ENCODE measurements around the gene DIO3. TPM values are rescaled to one million over a fixed set of nuclear protein-coding genes. Genes with fewer than 3 reads are reported as not detected.

Gene DIO3
- 1 to 10 TPM; 1.3 to 5.1 (median 1.6) TPM for total RNA-seq

DNA sequence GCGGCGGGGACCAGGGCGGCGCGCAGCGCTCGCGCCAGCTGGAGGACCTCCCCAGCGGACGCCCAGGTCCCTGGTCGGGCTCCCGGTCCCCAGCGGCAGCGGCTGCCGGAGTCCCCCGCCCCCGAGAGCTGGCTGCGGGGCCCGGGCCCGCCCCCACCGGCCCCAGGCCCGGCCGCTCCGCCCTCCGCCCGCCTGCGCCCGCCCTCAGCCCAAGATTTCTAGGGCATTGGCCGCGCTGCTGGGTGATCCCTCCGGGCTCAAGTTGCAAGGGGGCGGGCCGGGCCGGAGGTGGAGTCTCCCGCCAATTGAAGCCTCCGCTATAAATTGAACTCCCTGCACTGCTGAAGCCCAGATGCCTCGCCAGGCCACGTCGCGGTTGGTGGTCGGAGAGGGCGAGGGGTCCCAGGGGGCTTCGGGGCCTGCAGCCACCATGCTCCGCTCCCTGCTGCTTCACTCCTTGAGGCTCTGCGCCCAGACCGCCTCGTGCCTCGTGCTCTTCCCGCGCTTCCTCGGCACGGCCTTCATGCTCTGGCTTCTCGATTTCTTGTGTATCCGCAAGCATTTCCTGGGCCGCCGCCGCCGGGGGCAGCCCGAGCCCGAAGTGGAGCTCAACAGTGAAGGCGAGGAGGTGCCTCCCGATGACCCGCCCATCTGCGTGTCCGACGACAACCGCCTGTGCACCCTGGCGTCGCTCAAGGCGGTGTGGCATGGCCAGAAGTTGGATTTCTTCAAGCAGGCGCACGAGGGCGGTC lies at the start of gene DIO3:
Gene DIO3 (plus strand): TSS at position 351 of the 752 bp plus-strand sequence.
- Histone ChIP-seq H3K4me3 (peak within 1 kb of the TSS; percentile 54 to 67 (median 56)), H3K36me3 (no peaks in the 10 kb centered on the region), H3K9me3 (peaks cover 10 to 15% of the 10 kb centered on the region in 2 donors), H3K27me3 (peaks cover 0 to 77% of the 10 kb centered on the region in 2 donors), H3K27ac (no peak within 1 kb of the TSS), H3K4me1 (peaks cover 0 to 7% of the 10 kb centered on the region in 2 donors)
- intact Hi-C loops (cut with DNase I; ENCODE audit: low total_unique reads) = no loop called here
- no peak for DNase-seq (ENCODE audit: low spot score in 2 of 2)
- no peak for TF ChIP-seq CTCF (IDR thresholded peaks at IDR 0.05)
- TF ChIP-seq POLR2A (IDR thresholded peaks at IDR 0.05) = no peak
- no peak for TF ChIP-seq POLR2AphosphoS5 (IDR thresholded peaks at IDR 0.05)

- no peak overlapping the region for H3K4me3 ChIP-seq
- H3K36me3 ChIP-seq = no peaks in the 10 kb centered on the region
- no peak for DNase-seq (ENCODE audit: low spot score in 2 of 2)
- H3K9me3 ChIP-seq = peaks cover 0 to 6% of the 10 kb centered on the region in 2 donors
- no peaks in the 10 kb centered on the region for H3K4me1 ChIP-seq
- TF ChIP-seq POLR2A (IDR thresholded peaks at IDR 0.05) (no peak), POLR2AphosphoS5 (IDR thresholded peaks at IDR 0.05) (no peak), CTCF (IDR thresholded peaks at IDR 0.05) (no peak)
- no peak overlapping the region for H3K27ac ChIP-seq
- intact Hi-C loops (cut with DNase I; ENCODE audit: low total_unique reads) = no loop called here
- no peaks in the 10 kb centered on the region for H3K27me3 ChIP-seq
Measured at GRCh38 chr14:101511620-101512375, 49.5 kb upstream of the DIO3 start.

GRCh38 chr14:101512376-101512695 lies 49.0 kb upstream of the DIO3 start:
- Histone ChIP-seq H3K4me3 (no peak overlapping the region), H3K4me1 (no peaks in the 10 kb centered on the region), H3K27ac (no peak overlapping the region), H3K27me3 (no peaks in the 10 kb centered on the region), H3K36me3 (no peaks in the 10 kb centered on the region), H3K9me3 (peaks cover 0 to 6% of the 10 kb centered on the region in 2 donors)
- intact Hi-C loops (cut with DNase I; ENCODE audit: low total_unique reads) = no loop called here
- no peak for TF ChIP-seq POLR2AphosphoS5 (IDR thresholded peaks at IDR 0.05)
- TF ChIP-seq POLR2A (IDR thresholded peaks at IDR 0.05) = no peak
- no peak for TF ChIP-seq CTCF (IDR thresholded peaks at IDR 0.05)
- DNase-seq (ENCODE audit: low spot score in 2 of 2) = no peak

DNA sequence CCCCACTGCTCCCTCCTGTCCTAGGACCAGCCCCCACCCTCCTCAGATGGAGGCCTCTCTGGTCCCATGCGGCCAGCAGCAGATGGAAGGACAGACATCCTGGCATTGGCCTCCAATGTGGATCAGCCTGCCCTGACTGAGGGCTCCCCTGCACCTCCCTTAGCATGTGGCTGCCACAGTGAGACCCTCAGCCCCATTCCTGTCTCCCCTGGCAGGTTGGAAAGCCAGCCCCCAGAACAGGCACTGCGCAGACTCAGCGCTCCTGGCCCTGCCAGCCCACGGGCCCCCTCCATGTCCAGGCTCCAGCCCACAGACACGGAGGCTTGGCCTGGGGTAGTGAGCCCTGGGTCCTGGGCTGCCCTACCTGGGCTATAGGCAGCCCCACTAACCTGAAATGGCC lies 47.2 kb upstream of the DIO3 start:
- Histone ChIP-seq H3K27me3 (no peaks in the 10 kb centered on the region), H3K4me3 (no peak overlapping the region), H3K9me3 (peaks cover 0 to 6% of the 10 kb centered on the region in 2 donors), H3K4me1 (no peaks in the 10 kb centered on the region), H3K27ac (no peak overlapping the region), H3K36me3 (no peaks in the 10 kb centered on the region)
- no peak for TF ChIP-seq CTCF (IDR thresholded peaks at IDR 0.05)
- TF ChIP-seq POLR2AphosphoS5 (IDR thresholded peaks at IDR 0.05) = no peak
- no peak for TF ChIP-seq POLR2A (IDR thresholded peaks at IDR 0.05)
- DNase-seq (ENCODE audit: low spot score in 2 of 2) = no peak
- intact Hi-C loops (cut with DNase I; ENCODE audit: low total_unique reads) = no loop called here

DNA sequence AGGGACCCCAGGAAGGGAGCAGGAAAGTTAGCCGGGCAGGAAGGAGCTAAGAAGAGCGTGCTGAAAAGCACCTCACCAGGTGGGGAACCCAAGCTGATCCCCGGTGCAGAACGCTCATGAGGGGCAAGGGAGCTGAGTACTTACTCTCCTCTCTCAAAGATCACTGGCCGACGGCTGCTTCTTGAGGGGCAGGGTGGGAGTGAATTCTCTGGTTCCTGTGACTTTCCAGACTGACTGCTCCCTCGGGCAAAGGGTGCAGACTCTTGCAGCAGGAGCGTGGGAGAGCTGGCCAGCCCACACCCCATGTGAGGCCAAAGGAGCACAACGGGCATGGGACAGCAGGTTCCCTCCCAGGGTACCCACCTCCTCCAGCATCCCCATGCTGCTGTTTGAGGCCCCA lies 44.9 kb upstream of the DIO3 start:
- DNase-seq (ENCODE audit: low spot score in 2 of 2) = no peak
- peaks cover 0 to 7% of the 10 kb centered on the region in 2 donors for H3K4me1 ChIP-seq

More for the DNA sequence above, 44.9 kb upstream of the DIO3 start:
- TF ChIP-seq POLR2AphosphoS5 (IDR thresholded peaks at IDR 0.05) = no peak
- no peak for TF ChIP-seq POLR2A (IDR thresholded peaks at IDR 0.05)
- TF ChIP-seq CTCF (IDR thresholded peaks at IDR 0.05) = no peak
- Histone ChIP-seq H3K27me3 (no peaks in the 10 kb centered on the region), H3K36me3 (no peaks in the 10 kb centered on the region), H3K4me3 (no peak overlapping the region), H3K27ac (no peak overlapping the region), H3K9me3 (peaks cover 0 to 6% of the 10 kb centered on the region in 2 donors)
- intact Hi-C loops (cut with DNase I; ENCODE audit: low total_unique reads) = no loop called here

Data from breast epithelium (tissue), 4 donors.